Smooth muscle cell (in vitro differentiated cells): Measurements from ENCODE around the gene DDA1. TPM values are rescaled to one million over a fixed set of nuclear protein-coding genes. Genes with fewer than 3 reads are reported as not detected.
"Not testable (repeated sequence)": the region's sequence is repeated elsewhere in the genome, so short reads cannot be mapped to it uniquely, and the experiment has no call there.

Source experiments
- DNase-seq: peaks from one replicate; lab custom pipeline; 2025; ENCODE audit not compliant: unreplicated experiment; lab: John Stamatoyannopoulos, UW
- H2AFZ ChIP-seq: fragments of 200-600 bp; sonication (generic); 2 replicates; pipeline ENCODE4 v1.6.0; 2016; ENCODE audit warnings: antibody characterized with exemption, low read depth, mild to moderate bottlenecking
- H3F3A ChIP-seq: fragments of 200-600 bp; sonication (generic); 2 replicates; pipeline ENCODE4 v1.6.0; 2017; ENCODE audit warnings: antibody characterized with exemption, low read depth
- H3K27ac ChIP-seq: fragments of 200-600 bp; sonication (generic); 2 replicates; pipeline ENCODE4 v1.5.1; 2016; ENCODE audit warnings: low read depth, mild to moderate bottlenecking
- H3K27me3 ChIP-seq: fragments of 200-600 bp; sonication (generic); 2 replicates; pipeline ENCODE4 v1.6.1; 2016; ENCODE audit warnings: low read depth, mild to moderate bottlenecking
- H3K36me3 ChIP-seq: fragments of 200-600 bp; sonication (generic); 2 replicates; pipeline ENCODE4 v1.5.1; 2016; ENCODE audit warnings: low read depth
- H3K4me1 ChIP-seq: fragments of 200-600 bp; sonication (generic); 2 replicates; pipeline ENCODE4 v1.5.1; 2016; ENCODE audit warnings: low read depth
- H3K4me2 ChIP-seq: fragments of 200-600 bp; sonication (generic); 2 replicates; pipeline ENCODE4 v1.6.0; 2016; ENCODE audit warnings: mild to moderate bottlenecking
- H3K4me3 ChIP-seq: fragments of 200-600 bp; sonication (generic); 2 replicates; pipeline ENCODE4 v1.5.1; 2016; ENCODE audit warnings: mild to moderate bottlenecking
- H3K79me2 ChIP-seq: fragments of 200-600 bp; sonication (generic); 2 replicates; pipeline ENCODE4 v1.6.0; 2016; ENCODE audit warnings: low read depth, mild to moderate bottlenecking
- H3K9ac ChIP-seq: fragments of 200-600 bp; sonication (generic); 2 replicates; pipeline ENCODE4 v1.6.0; 2016; ENCODE audit warnings: low read depth
- H3K9me3 ChIP-seq: fragments of 200-600 bp; sonication (generic); replicated peaks from 2 replicates; pipeline ENCODE4 v1.5.1; 2016; ENCODE audit warnings: low read depth
- H4K20me1 ChIP-seq: fragments of 200-600 bp; sonication (generic); 2 replicates; pipeline ENCODE4 v1.6.0; 2016; ENCODE audit warnings: low read depth
- WGBS: methylation state at CpG from one replicate; pipeline ENCODE4 v1.1.7; 2016; ENCODE audit warnings: low lambda C conversion rate; 5-methylcytosine and 5-hydroxymethylcytosine counted together
- polyA plus RNA-seq: library from polyadenylated mRNA; unstranded; fragments of >200 nt; fragmentation: Nextera tagmentation; extraction: Ambion mirVana; gene quantifications from 2 replicates; pipeline ENCODE4 v1.2.1, GENCODE V29; 2016
- total RNA-seq: library from RNA; depleted of rRNA; stranded (reverse); fragments of >200 nt; gene quantifications from 2 replicates; pipeline ENCODE4 v1.2.3, GENCODE V29; 2014
- TF ChIP-seq, protein P1 (sequence below): fragments of 200-600 bp; sonication (generic); IDR thresholded peaks from 2 replicates; pipeline ENCODE4 v1.5.1; 2017; ENCODE audit warnings: borderline replicate concordance, mild to moderate bottlenecking, antibody characterized with exemption; ENCODE audit not compliant: insufficient read depth, poor library complexity, severe bottlenecking

Gene DDA1
- total and polyA plus RNA-seq, 2 experiments from 2014 or later: 26.5 to 51.8 TPM

DNA sequence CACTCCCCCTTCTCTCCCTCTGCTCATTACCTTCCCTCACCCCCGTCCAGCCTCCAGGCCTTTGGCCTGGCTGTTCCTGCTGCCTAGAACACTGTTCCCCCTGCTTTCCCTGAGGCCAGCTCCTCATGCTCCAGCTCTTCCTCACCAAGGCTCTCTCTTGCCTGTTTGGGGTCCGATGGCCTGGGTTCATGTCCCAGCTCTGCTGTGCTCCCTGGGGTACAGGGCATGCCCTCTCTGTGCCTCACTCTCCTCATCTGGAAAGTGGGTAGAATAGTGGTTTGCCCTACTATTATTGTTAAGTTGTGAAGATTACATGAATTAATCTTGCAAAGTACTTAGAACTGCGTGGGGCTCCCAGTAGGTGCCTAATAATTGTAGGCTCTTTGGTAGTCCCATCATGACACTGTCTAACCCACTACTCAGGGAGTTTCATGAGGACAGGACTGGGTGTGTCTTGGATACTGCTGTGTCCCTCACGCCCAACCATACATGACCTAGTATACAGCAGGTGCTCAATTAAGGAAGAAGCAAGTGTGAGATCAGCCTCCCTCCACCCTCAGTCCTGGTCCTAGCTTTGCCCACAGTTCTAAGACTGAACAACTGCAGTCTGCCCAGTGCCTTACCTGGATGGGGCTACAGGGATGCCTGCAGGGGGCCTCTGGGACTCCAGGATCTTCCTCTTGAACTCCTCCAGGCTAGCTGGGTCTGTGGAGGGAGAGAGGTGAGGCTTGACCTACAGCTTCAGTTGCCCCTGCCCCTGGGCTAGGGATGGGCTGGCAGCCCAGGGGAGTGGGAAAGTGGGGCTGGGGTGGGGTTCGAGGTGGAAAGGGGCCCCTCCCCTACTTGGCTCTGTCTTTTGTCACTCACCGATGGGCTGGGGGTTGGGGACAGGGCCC lies 50.8 kb downstream of the DDA1 start:
- H3K36me3 ChIP-seq: no peaks in the 10 kb centered on the region
- H3K27ac ChIP-seq: no peak overlapping the region
- DNase-seq: no peak
- no peak overlapping the region for H3K4me3 ChIP-seq
- 86% methylated on average over 6 of the region's 6 CpGs for WGBS
- H3K27me3 ChIP-seq: no peaks in the 10 kb centered on the region
- no peaks in the 10 kb centered on the region for H3K79me2 ChIP-seq
- no peaks in the 10 kb centered on the region for H3K9me3 ChIP-seq
- H3K9ac ChIP-seq: no peak overlapping the region
- TF ChIP-seq, protein P1, sequence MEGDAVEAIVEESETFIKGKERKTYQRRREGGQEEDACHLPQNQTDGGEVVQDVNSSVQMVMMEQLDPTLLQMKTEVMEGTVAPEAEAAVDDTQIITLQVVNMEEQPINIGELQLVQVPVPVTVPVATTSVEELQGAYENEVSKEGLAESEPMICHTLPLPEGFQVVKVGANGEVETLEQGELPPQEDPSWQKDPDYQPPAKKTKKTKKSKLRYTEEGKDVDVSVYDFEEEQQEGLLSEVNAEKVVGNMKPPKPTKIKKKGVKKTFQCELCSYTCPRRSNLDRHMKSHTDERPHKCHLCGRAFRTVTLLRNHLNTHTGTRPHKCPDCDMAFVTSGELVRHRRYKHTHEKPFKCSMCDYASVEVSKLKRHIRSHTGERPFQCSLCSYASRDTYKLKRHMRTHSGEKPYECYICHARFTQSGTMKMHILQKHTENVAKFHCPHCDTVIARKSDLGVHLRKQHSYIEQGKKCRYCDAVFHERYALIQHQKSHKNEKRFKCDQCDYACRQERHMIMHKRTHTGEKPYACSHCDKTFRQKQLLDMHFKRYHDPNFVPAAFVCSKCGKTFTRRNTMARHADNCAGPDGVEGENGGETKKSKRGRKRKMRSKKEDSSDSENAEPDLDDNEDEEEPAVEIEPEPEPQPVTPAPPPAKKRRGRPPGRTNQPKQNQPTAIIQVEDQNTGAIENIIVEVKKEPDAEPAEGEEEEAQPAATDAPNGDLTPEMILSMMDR: no peak
- H3K4me1 ChIP-seq: no peaks in the 10 kb centered on the region
- H2AFZ ChIP-seq: no peak overlapping the region
- H3K4me2 ChIP-seq: no peak overlapping the region
- no peaks in the 10 kb centered on the region for H3F3A ChIP-seq
- H4K20me1 ChIP-seq: no peaks in the 10 kb centered on the region

DNA sequence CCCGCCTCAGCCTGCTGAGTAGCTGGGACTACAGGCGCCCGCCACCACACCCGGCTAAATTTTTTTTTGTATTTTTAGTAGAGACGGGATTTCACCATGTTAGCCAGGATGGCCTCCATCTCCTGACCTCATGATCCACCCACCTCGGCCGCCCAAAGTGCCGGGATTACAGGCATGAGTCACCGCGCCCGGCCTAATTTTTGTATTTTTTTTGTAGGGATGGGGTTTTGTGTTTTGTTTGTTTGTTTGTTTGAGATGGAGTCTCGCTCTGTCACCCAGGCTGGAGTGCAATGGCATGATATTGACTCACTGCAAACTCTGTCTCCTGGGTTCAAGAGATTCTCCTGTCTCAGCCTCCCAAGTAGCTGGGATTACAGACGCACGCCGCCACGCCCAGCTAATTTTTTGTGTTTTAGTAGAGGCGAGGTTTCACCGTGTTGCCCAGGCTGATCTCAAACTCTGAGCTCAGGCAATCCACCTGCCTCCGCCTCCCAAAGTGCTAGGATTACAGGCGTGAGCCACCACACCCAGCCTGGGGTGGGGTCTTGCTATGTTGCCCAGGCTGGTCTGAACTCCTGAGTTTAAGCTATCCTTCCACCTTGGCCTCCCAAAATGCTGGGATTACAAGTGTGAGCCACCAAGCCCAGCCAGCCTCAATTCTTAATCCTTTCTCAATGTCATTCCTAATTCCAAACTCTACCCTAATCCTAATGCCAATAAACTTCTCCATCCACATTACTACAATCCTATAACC lies 54.7 kb downstream of the DDA1 start:
- not testable (repeated sequence) for H3K27me3 ChIP-seq, H4K20me1 ChIP-seq, H2AFZ ChIP-seq, DNase-seq, H3F3A ChIP-seq, H3K4me3 ChIP-seq, H3K36me3 ChIP-seq, H3K9ac ChIP-seq, H3K27ac ChIP-seq, H3K4me1 ChIP-seq, H3K79me2 ChIP-seq, H3K4me2 ChIP-seq, H3K9me3 ChIP-seq
- 87% methylated on average over 20 of the region's 20 CpGs for WGBS

- no peaks in the 10 kb centered on the region for H3K36me3 ChIP-seq
- H3K9me3 ChIP-seq: no peaks in the 10 kb centered on the region
- H3K27me3 ChIP-seq: no peaks in the 10 kb centered on the region
- no peaks in the 10 kb centered on the region for H3K79me2 ChIP-seq
- H3K4me2 ChIP-seq: no peak overlapping the region
- TF ChIP-seq, protein P1: no peak
- no peak overlapping the region for H3K9ac ChIP-seq
- no peak overlapping the region for H2AFZ ChIP-seq
- no peaks in the 10 kb centered on the region for H4K20me1 ChIP-seq
- H3K4me3 ChIP-seq: no peak overlapping the region
- no peak for DNase-seq
- 94% methylated on average over 20 of the region's 22 CpGs for WGBS
- no peaks in the 10 kb centered on the region for H3K4me1 ChIP-seq
- H3F3A ChIP-seq: no peaks in the 10 kb centered on the region
- no peak overlapping the region for H3K27ac ChIP-seq
Observed at GRCh38 chr19:17365361-17365760, 56.0 kb downstream of the DDA1 start.

GRCh38 chr19:17370026-17370587 lies 60.7 kb downstream of the DDA1 start:
- Histone ChIP-seq H3K4me1 (no peaks in the 10 kb centered on the region), H3F3A (no peaks in the 10 kb centered on the region), H3K79me2 (no peaks in the 10 kb centered on the region), H2AFZ (no peak overlapping the region), H3K9ac (no peak overlapping the region), H4K20me1 (no peaks in the 10 kb centered on the region), H3K9me3 (no peaks in the 10 kb centered on the region), H3K36me3 (no peaks in the 10 kb centered on the region), H3K4me2 (no peak overlapping the region), H3K27me3 (no peaks in the 10 kb centered on the region), H3K4me3 (no peak overlapping the region), H3K27ac (no peak overlapping the region)
- 93% methylated on average over 8 of the region's 8 CpGs for whole genome bisulfite sequencing
- DNase-seq: no peak
- TF ChIP-seq, protein P1: no peak
